EH (cell line): Measurements from ENCODE around the gene COL20A1.
A peak's percentile ranks its signal among the peaks of the same experiment; 100 is the strongest.

ENCODE experiments used
- DNase-seq: peaks from one replicate; pipeline ENCODE4 v3.0.0-alpha.2; 2015; ENCODE audit warnings: low read depth

Gene COL20A1

DNA sequence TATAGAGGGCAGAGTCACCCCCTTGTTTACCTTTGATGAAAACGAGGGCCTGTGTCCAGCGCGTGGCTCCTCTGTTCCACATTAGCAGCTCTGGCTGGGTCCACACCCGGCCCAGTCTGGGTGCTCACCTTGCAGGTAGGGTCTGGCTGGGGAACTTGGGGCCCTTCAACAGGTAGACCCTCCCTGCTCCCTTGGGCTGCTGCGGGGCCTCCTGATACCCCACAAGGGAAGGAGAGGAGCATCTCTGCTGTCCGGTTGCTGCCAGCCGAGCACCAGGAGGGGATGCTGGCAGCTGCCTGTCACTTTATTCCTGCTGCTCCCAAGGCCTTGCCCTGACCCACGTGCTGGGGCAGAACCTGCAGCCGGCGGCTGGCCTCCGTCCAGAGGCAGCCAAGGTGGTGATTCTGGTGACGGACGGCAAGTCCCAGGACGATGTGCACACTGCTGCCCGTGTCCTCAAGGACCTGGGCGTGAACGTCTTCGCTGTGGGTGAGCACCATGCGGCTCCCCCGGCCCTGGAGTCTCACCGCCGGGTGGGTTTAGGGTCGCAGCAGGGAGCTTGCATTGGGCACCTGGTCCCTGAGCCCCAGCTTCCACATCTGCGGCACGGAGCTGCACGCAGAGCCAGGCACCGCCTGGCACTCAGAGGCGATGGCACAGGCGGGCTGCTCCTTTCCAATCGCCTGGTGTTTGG lies 15.4 kb downstream of the COL20A1 start:
- no peak for DNase-seq

DNA sequence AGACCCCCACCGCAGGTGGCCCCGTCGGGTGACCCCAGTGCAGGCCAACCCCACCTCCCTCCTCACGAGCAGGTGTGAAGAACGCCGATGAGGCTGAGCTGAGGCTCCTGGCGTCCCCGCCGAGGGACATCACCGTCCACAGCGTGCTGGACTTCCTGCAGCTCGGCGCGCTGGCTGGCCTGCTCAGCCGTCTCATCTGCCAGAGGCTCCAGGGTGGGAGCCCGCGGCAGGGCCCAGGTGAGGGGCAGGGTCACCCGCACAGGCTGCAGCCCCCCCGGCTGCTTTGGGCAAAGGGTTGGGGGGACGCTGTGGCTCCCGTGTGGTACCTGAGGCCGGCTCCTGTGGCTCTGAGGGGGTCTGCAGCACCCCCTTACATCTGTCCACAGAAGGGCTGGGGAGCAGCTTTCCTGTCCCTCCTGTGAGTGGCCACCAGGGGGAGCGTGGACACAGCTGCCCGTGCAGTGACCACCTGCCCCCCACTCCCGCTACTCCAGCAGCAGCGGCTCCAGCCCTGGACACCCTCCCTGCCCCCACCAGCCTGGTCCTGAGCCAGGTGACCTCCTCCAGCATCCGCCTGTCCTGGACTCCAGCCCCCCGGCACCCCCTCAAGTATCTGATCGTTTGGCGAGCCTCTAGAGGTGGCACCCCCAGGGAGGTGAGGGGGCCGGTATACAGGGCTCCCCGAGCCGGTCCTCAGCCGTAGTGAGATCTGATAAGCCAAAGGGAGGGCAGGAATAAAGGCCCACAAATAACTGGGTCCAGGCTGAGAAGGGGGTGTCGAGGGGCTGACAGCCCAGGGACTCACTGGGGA lies 16.5 kb downstream of the COL20A1 start:
- DNase-seq, result peak; percentile 50

- DNase-seq, result peak; percentile 32
Measured at GRCh38 chr20:63310265-63310991, 17.4 kb downstream of the COL20A1 start.

- DNase-seq, result no peak
Measured at GRCh38 chr20:63311186-63311832, 18.3 kb downstream of the COL20A1 start.

DNA sequence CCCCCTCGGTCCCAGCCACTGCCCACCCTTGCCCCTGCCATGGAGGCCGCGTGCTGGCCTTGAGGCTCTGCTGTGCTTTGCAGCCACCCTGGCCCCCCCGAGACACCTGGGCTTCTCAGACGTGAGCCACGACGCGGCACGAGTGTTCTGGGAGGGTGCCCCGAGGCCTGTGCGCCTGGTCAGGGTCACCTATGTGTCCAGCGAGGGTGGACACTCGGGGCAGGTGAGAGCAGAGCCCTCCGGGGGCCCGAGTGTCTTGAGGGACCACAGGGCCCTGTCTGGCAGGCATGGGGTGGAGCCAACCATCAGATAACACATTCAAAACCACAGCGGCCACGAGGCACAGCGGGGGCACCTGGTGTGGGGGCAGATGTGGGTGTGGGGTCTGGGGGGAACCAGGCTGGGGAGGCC lies 18.9 kb downstream of the COL20A1 start:
- DNase-seq, result no peak

DNA sequence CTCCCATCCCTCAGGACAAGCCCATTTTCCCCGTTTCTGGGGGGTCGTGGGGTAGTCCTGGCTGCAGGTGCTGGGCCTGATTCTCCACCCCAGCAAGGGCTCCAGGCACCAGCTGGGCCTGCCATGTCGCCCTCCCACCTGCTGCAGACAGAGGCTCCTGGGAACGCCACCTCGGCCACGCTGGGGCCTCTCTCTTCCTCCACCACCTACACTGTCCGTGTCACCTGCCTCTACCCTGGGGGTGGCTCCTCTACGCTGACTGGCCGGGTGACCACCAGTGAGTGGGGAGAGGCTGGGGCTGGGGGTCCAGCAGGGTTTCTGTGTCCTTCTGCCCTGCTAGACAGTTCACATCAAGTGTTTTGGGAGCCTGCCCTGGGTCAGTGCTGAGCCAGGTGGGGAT lies 19.3 kb downstream of the COL20A1 start:
- DNase-seq, result no peak

- DNase-seq, result no peak
Measured at GRCh38 chr20:63312690-63313348, 19.8 kb downstream of the COL20A1 start.

DNA sequence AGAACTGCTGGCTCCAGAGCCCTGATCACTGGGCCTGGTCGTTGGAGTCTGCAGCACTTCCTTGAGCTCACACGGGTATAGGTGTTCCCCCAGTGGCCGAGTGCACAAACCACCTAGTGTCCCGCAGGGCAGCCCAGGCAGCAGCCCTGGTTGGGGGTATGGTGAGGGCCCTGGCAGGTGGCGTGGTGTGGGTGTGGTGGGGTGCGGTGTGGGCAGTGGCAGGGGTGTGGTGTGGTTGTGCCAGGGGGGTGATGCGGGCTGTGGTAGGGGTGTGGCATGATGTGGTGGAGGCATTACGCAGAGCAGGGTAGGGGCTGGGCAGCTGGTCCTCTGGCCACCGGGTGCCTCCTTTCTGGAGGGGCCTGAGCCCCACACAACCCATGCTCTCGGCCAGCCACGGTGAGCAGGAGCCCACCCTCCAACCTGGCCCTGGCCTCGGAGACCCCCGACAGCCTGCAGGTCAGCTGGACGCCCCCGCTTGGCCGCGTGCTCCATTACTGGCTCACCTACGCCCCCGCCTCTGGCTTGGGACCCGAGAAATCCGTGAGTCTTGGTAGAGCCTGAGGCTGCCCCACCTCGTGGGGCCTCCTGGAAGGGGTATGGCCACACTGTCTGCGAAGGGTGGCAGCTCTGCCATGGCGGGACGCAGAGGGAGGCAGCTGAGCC lies 20.5 kb downstream of the COL20A1 start:
- DNase-seq, result no peak

- no peak for DNase-seq
Measured at GRCh38 chr20:63314015-63314471, 21.1 kb downstream of the COL20A1 start.

- DNase-seq, result no peak
Measured at GRCh38 chr20:63314566-63315239, 21.7 kb downstream of the COL20A1 start.

DNA sequence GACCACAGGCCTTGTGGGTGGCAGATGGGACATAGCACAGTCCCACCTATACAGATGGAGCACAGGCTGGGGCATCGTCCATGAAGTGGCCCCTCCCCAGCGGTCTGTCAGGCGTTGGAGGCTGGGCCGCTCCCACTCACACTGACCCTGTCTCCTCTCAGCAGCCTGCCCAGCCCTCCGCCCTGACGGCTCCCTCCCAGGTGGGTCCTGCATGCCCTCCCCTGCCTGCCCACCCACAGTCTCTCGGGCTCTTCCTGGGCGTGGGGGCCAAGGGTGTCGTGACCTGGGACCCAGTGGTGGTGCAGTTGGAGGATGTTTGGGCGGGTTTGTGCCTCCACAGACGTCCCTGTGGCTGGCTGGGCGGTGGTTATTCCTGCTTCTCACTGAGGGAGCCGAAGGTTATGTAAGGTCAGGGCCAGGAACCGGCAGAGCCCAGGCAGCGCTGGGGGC lies 22.3 kb downstream of the COL20A1 start:
- no peak for DNase-seq

DNA sequence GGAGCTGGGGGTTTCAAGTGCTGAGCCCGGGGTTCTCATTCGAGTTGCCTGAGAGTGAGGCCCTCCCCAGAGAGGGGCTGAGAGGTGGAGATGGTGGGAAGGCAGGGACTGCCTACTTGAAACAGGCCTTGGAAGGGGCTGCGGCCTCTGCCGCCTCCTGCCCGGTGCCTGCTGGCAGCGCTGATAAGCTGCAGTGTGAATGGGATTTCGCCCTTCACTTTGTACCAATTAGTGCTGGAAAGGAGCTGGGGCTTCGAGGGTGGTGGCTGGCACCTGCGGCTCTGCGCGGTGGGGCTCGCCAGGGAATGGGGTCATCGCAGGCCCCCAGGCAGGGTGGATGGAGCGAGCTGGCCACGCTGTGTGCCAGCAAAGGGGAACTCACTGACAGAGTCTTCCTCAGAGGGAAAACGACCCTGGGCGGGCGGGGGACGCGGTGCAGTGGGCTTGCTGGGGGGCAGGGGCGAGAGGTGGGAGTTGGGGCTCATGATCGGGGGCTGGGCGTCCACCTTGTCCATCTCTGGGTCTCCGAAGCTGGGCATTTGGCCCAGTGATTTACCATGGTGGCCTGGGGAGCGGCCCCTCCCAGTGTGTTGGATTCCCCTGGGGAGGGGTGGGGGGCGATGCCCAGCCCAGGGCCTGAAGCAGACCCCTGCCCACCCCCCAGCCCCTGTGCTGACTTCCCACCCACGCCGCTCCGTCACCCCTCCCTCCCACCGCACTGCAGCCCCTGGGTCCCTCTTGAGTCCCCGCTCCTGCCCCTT lies 22.9 kb downstream of the COL20A1 start:
- DNase-seq, result no peak

DNA sequence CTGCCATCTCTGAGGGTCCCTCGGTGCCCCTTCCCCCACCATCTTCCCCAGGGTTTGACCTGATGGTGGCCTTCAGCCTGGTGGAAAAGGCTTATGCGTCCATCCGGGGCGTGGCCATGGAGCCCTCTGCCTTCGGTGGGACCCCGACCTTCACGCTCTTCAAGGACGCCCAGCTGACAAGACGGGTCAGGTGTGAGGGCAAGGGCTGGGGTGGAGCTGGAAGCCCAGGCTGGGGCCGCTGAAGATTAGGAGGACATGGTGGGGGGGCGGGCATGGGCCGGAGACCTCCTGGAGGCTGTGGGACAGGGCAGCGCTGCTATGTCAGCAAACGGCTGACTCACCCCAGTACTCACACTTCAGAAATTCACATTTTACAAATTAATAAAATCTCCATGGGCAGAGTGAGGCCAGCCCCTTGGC lies 23.5 kb downstream of the COL20A1 start:
- no peak for DNase-seq

- DNase-seq, result no peak
Measured at GRCh38 chr20:63317061-63317460, 24.1 kb downstream of the COL20A1 start.

DNA sequence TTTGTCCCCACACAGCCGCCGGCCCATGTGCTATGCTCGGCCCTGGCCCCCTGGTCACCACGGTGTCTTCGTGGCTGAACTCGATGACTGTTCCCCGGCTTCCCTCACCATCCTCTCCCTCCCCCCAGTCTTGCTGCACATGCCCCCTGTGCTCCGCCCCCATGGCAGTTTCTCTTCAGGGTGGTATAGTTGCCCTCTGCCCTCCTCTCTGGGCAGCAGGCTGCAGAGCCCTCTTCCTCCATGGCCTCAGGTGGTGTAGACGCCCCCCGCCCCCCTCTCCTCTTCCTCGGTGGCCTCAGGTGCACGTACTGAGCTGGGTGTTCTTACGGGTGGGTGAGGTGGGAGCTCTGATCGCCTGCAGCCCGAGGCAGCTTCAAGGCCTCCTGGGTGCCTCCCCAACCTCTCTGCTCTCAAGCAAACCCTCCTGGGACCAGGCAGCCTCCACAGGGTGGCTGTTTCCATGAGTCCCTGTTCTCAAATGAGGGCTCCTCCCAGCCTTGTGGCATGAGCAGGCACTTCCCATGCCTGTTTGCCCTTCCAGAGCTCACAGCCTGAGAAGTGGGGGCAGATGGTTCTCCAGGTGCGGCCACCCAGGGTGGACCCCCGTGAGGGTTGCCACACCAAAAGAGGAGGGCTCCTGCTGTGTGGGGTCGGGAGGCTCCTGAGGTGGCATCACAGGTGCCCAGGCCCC lies 24.8 kb downstream of the COL20A1 start:
- DNase-seq, result no peak

GRCh38 chr20:63318391-63319163 lies 25.6 kb downstream of the COL20A1 start:
- DNase-seq, result no peak

GRCh38 chr20:63319164-63320040 lies 26.4 kb downstream of the COL20A1 start:
- DNase-seq, result no peak
